K562 (cell line): Measurements from ENCODE around the gene DHPS. TPM values are rescaled to one million over a fixed set of nuclear protein-coding genes. Genes with fewer than 3 reads are reported as not detected.
A peak's percentile ranks its signal among the peaks of the same experiment; 100 is the strongest.

ENCODE experiments used
- CBX1 ChIP-seq: sonication (generic); IDR thresholded peaks from 2 replicates; pipeline ENCODE4 v1.6.1; 2016; ENCODE audit warnings: antibody characterized with exemption, low read depth, mild to moderate bottlenecking
- ID3 ChIP-seq, 2 experiments: fragments of 250-450 bp in 1 of 2; fragments of 450-650 bp in 1 of 2; sonication (Bioruptor Pico) in 1 of 2; IDR thresholded peaks; 2 replicates each; pipeline versions ENCODE4 v1.6.1 to v1.8.0; 2016 to 2021; ENCODE audit warnings: mild to moderate bottlenecking in 2 of 2, moderate library complexity in 2 of 2, missing compliant biosample characterization in 1 of 2, missing genetic modification characterization in 1 of 2
- JUND ChIP-seq, 2 experiments: IDR thresholded peaks; 2 replicates in 1 of 2; 3 replicates in 1 of 2; pipeline ENCODE4 v1.6.1; 2011; ENCODE audit warnings: borderline replicate concordance in 2 of 2, low read depth in 2 of 2, low read length in 2 of 2, improper control_type of control experiment in 1 of 2, missing biosample characterization in 1 of 2, missing genetic modification characterization in 1 of 2, missing genetic modification reagents in 1 of 2
- MCM5 ChIP-seq: fragments of 450-650 bp; IDR thresholded peaks from 2 replicates; pipeline ENCODE4 v1.6.1; 2016; ENCODE audit warnings: low read depth
- POLR2G ChIP-seq: fragments of 200-400 bp; formaldehyde crosslinking; IDR thresholded peaks from 2 replicates; pipeline ENCODE4 v1.6.1; 2017; ENCODE audit warnings: low read depth, mild to moderate bottlenecking, antibody characterized with exemption, low read length, moderate library complexity
- RBBP5 ChIP-seq: fragments of 200-600 bp; sonication (generic); IDR thresholded peaks from 2 replicates; pipeline ENCODE4 v1.6.1; 2012; ENCODE audit warnings: borderline replicate concordance, mild to moderate bottlenecking, low read length, control low read depth, inconsistent platforms; ENCODE audit not compliant: insufficient read depth, poor library complexity, severe bottlenecking
- SAP30 ChIP-seq: fragments of 200-600 bp; sonication (generic); IDR thresholded peaks from 2 replicates; pipeline ENCODE4 v1.6.1; 2012; ENCODE audit warnings: borderline replicate concordance, low read depth, mild to moderate bottlenecking, moderate library complexity, low read length, control low read depth, inconsistent platforms; ENCODE audit not compliant: insufficient read depth, poor library complexity, severe bottlenecking
- SMARCB1 ChIP-seq: IDR thresholded peaks from 2 replicates; pipeline ENCODE4 v1.6.1; 2011; ENCODE audit warnings: improper control_type of control experiment, low read depth; ENCODE audit not compliant: insufficient read length
- ZBTB8A ChIP-seq: fragments of 450-650 bp; IDR thresholded peaks from 2 replicates; pipeline ENCODE4 v1.6.1; 2018; ENCODE audit warnings: mild to moderate bottlenecking, moderate library complexity; ENCODE audit not compliant: partially characterized antibody
- ZNF175 ChIP-seq: fragments of 200-800 bp; sonication (Bioruptor generic); IDR thresholded peaks from 2 replicates; pipeline ENCODE4 v1.6.1; 2016; ENCODE audit warnings: low read depth, mild to moderate bottlenecking, missing genetic modification characterization, missing compliant biosample characterization
- ZNF41 ChIP-seq: fragments of 250-450 bp; sonication (Bioruptor Pico); conservative IDR thresholded peaks from 2 replicates; pipeline ENCODE4 v1.4.0; 2020; ENCODE audit warnings: mild to moderate bottlenecking
- polyA plus RNA-seq, 8 experiments: library from polyadenylated mRNA; depleted of rRNA in 4 of 8; stranded (reverse) in 5 of 8; unstranded in 3 of 8; fragments of >200 nt; fragmentation: Nextera tagmentation in 2 of 8; fragmentation: Illumina TruSeq in 1 of 8; extraction: Ambion mirVana in 2 of 8; extraction: Trizol in 1 of 8; gene quantifications; 2 replicates each; pipeline versions ENCODE4 v1.2.1 to v1.2.3, GENCODE V29; 2011 to 2014; ENCODE audit warnings: inconsistent platforms in 1 of 8, missing spikeins in 1 of 8
- total RNA-seq, 7 experiments: library from RNA; depleted of rRNA in 6 of 7; stranded (reverse); fragments of >200 nt in 6 of 7; fragmentation: Illumina TruSeq in 2 of 7; extraction: Trizol in 2 of 7; gene quantifications; 2 replicates each; pipeline versions ENCODE4 v1.2.1 to v1.2.3, GENCODE V29; 2011 to 2021; ENCODE audit warnings: low replicate concordance in 1 of 7
- TF ChIP-seq, protein P1 (sequence below), 2 experiments: fragments of 450-650 bp in 1 of 2; sonication (generic) in 1 of 2; formaldehyde crosslinking in 1 of 2; IDR thresholded peaks; 2 replicates each; pipeline versions ENCODE4 v1.7.1 to v1.9.0; 2016 to 2022; ENCODE audit warnings: inconsistent platforms in 1 of 2, mild to moderate bottlenecking in 1 of 2, missing genetic modification reagents in 1 of 2
- TF ChIP-seq, protein P2 (sequence below): fragments of 450-650 bp; formaldehyde crosslinking; IDR thresholded peaks from 2 replicates; pipeline ENCODE4 v1.4.0; 2020; ENCODE audit warnings: mild to moderate bottlenecking, moderate library complexity

Gene DHPS
- total and polyA plus RNA-seq, 9 of the 15 experiments (the other 6 are each of a cell fraction or from before 2014, with no cell fraction given) = 47.1 to 110 (median 79.9) TPM

DNA sequence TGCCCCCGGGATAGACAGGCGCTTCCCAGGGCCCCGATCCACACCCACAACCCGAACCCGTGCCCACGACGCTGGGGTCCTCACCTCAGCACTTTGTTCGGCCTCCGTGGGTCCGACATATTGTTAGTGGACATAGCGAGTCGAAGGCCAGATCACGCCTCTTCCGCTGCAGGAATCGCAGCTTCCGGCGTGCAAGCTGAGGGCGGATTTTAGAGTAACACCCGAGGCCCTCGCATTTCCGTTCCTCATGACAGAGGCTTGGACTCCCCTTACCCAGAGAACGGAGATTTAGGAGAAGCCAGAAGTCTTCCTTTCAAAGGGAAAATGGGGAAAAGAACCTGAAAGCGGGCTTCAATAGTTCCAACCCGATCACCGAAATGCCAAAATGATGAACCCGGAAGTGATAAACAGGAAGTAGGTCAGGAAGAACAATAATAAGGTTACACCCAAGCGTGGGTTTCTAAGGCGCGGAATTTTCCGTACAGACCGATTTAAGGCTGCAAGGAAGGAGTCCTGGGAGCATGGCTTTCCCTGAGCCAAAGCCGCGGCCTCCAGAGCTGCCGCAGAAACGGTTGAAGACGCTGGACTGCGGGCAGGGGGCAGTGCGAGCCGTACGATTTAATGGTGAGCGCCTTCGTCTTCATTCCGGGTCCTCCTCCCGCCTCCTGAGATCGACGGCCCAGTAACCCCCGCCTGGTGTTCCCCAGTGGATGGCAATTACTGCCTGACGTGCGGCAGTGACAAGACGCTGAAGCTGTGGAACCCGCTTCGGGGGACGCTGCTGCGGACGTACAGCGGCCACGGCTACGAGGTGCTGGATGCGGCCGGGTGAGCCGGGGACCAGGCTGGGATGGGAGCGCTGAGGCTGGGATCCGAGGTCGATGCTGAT is 12.2 kb downstream of the DHPS start (continued):
- TF ChIP-seq, protein P1, sequence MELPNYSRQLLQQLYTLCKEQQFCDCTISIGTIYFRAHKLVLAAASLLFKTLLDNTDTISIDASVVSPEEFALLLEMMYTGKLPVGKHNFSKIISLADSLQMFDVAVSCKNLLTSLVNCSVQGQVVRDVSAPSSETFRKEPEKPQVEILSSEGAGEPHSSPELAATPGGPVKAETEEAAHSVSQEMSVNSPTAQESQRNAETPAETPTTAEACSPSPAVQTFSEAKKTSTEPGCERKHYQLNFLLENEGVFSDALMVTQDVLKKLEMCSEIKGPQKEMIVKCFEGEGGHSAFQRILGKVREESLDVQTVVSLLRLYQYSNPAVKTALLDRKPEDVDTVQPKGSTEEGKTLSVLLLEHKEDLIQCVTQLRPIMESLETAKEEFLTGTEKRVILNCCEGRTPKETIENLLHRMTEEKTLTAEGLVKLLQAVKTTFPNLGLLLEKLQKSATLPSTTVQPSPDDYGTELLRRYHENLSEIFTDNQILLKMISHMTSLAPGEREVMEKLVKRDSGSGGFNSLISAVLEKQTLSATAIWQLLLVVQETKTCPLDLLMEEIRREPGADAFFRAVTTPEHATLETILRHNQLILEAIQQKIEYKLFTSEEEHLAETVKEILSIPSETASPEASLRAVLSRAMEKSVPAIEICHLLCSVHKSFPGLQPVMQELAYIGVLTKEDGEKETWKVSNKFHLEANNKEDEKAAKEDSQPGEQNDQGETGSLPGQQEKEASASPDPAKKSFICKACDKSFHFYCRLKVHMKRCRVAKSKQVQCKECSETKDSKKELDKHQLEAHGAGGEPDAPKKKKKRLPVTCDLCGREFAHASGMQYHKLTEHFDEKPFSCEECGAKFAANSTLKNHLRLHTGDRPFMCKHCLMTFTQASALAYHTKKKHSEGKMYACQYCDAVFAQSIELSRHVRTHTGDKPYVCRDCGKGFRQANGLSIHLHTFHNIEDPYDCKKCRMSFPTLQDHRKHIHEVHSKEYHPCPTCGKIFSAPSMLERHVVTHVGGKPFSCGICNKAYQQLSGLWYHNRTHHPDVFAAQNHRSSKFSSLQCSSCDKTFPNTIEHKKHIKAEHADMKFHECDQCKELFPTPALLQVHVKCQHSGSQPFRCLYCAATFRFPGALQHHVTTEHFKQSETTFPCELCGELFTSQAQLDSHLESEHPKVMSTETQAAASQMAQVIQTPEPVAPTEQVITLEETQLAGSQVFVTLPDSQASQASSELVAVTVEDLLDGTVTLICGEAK (IDR thresholded peaks at IDR 0.05) = peak; percentile 100
- TF ChIP-seq, protein P1 (CRISPR knock-in tag; IDR thresholded peaks at IDR 0.05) = no peak
- TF ChIP-seq ZNF41 (CRISPR knock-in tag) = no peak
- peak; percentile 81 for TF ChIP-seq RBBP5
- peak; percentile 81 for TF ChIP-seq POLR2G
- TF ChIP-seq CBX1 = no peak
- TF ChIP-seq JUND (IDR thresholded peaks at IDR 0.05; ENCODE audit: borderline replicate concordance, low read depth, low read length) = peak; percentile 46
- TF ChIP-seq JUND (tag; IDR thresholded peaks at IDR 0.05; ENCODE audit: borderline replicate concordance, low read depth, low read length) = peak; percentile 64; the same call in 2 of the 3 replicates
- 0 out of 2 replicates have a peak, but pooled peaks have one; percentile 35 for TF ChIP-seq ZNF175 (CRISPR knock-in tag)
- peak; percentile 89 for TF ChIP-seq SAP30
- no peak for TF ChIP-seq ID3 (CRISPR knock-in tag; IDR thresholded peaks at IDR 0.05)
- TF ChIP-seq ID3 (tag; IDR thresholded peaks at IDR 0.05) = peak; percentile 54; the same call in 1 of the 2 replicates
- TF ChIP-seq, protein P2, sequence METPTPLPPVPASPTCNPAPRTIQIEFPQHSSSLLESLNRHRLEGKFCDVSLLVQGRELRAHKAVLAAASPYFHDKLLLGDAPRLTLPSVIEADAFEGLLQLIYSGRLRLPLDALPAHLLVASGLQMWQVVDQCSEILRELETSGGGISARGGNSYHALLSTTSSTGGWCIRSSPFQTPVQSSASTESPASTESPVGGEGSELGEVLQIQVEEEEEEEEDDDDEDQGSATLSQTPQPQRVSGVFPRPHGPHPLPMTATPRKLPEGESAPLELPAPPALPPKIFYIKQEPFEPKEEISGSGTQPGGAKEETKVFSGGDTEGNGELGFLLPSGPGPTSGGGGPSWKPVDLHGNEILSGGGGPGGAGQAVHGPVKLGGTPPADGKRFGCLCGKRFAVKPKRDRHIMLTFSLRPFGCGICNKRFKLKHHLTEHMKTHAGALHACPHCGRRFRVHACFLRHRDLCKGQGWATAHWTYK (CRISPR knock-in tag) = peak; percentile 75
- TF ChIP-seq MCM5 = no peak
- no peak for TF ChIP-seq SMARCB1
- no peak for TF ChIP-seq ZBTB8A
